ENCODE results near the gene EDN3. TPM values are rescaled to one million over a fixed set of nuclear protein-coding genes. Genes with fewer than 3 reads are reported as not detected.

The EDN3 gene
- total and polyA plus RNA-seq, 12 donors = 0.16 to 2.1 (median 0.45) TPM

- H3K27ac ChIP-seq = no peak overlapping the region
- intact Hi-C loops (cut with DNase I) = no loop called here
- 75 to 80% (median 79%) methylated on average over 5 of the region's 5 CpGs for WGBS, 4 donors
- no peaks in the 10 kb centered on the region for H3K36me3 ChIP-seq (replicated peaks in 1 of 2)
- no peaks in the 10 kb centered on the region for H3K9me3 ChIP-seq (replicated peaks in 1 of 3)
- H3K27me3 ChIP-seq = no peaks in the 10 kb centered on the region
- no peak for DNase-seq
- no peaks in the 10 kb centered on the region for H3K4me1 ChIP-seq (replicated peaks in 1 of 2)
- no peak for TF ChIP-seq CTCF (IDR thresholded peaks at IDR 0.05)
- no peak for TF ChIP-seq POLR2A (IDR thresholded peaks at IDR 0.05)
- H3K4me3 ChIP-seq = no peak overlapping the region
Measured at GRCh38 chr20:59361411-59361810, 61.0 kb downstream of the EDN3 start.

- Histone ChIP-seq H3K27ac (no peak overlapping the region), H3K36me3 (replicated peaks in 1 of 2) (no peaks in the 10 kb centered on the region), H3K27me3 (no peaks in the 10 kb centered on the region), H3K9me3 (replicated peaks in 1 of 3) (no peaks in the 10 kb centered on the region), H3K4me1 (replicated peaks in 1 of 2) (no peaks in the 10 kb centered on the region), H3K4me3 (no peak overlapping the region)
- TF ChIP-seq POLR2A (IDR thresholded peaks at IDR 0.05) (no peak), CTCF (IDR thresholded peaks at IDR 0.05) (no peak)
- DNase-seq = no peak
- intact Hi-C loops (cut with DNase I) = no loop called here
- 74 to 81% (median 76%) methylated on average over 12 of the region's 12 CpGs for WGBS, 4 donors
Measured at GRCh38 chr20:59363101-59363500, 62.7 kb downstream of the EDN3 start.

GRCh38 chr20:59364611-59365010 lies 64.2 kb downstream of the EDN3 start:
- no peak overlapping the region for H3K4me3 ChIP-seq
- WGBS, 4 donors = 79 to 82% (median 80%) methylated on average over 6 of the region's 6 CpGs
- H3K4me1 ChIP-seq (replicated peaks in 1 of 2) = no peaks in the 10 kb centered on the region
- H3K27me3 ChIP-seq = no peaks in the 10 kb centered on the region
- no peak for DNase-seq
- TF ChIP-seq POLR2A (IDR thresholded peaks at IDR 0.05) = no peak
- TF ChIP-seq CTCF (IDR thresholded peaks at IDR 0.05) = no peak
- no peaks in the 10 kb centered on the region for H3K36me3 ChIP-seq (replicated peaks in 1 of 2)
- H3K9me3 ChIP-seq (replicated peaks in 1 of 3) = no peaks in the 10 kb centered on the region
- H3K27ac ChIP-seq = no peak overlapping the region
- intact Hi-C loops (cut with DNase I) = no loop called here

- Histone ChIP-seq H3K27me3 (no peaks in the 10 kb centered on the region), H3K4me1 (replicated peaks in 1 of 2) (no peaks in the 10 kb centered on the region), H3K27ac (no peak overlapping the region), H3K9me3 (replicated peaks in 1 of 3) (no peaks in the 10 kb centered on the region), H3K36me3 (replicated peaks in 1 of 2) (no peaks in the 10 kb centered on the region), H3K4me3 (no peak overlapping the region)
- no peak for TF ChIP-seq CTCF (IDR thresholded peaks at IDR 0.05)
- TF ChIP-seq POLR2A (IDR thresholded peaks at IDR 0.05) = no peak
- 89 to 93% (median 91%) methylated on average over 19 to 24 of the region's 24 CpGs for WGBS, 4 donors
- no peak for DNase-seq
- intact Hi-C loops (cut with DNase I) = no loop called here
Measured at GRCh38 chr20:59365611-59366285, 65.3 kb downstream of the EDN3 start.
